ENCODE data around the gene ZNF699.

DNA sequence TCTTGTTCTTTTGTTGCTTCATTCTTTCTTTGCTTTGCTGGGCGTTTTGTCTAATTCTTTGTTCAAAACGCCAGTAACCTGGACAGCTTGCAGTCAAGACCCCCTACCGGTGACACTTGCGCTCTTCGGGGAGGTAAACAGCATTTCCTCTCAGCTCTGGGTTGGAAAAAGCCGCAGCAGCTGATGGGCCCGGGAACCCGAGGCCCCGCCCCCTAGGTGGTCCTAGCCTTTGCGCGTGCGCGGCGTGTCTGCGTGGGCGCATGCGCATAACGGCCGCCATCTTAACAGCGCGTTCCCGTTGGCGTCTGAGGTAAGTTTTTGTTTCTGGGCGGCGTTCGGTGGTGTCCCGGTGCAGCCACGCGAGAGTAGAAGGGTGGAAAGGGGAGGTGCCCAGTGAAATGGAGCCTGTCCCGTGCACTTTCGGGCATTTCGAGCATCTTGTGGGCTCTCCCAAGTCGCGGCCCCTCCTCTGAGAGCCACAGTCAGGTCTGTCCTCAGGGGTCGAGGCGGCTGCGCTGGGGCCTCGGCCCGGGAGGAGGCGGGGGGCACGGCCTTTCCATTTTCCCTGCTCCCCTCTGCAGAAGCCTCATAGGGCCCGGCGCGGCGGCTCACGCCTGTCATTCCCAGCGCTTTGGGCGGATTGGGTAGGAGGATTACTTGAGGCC lies 14.4 kb upstream of the ZNF699 start, which contains the start of gene ZNF559:
- TF ChIP-seq, protein P1, sequence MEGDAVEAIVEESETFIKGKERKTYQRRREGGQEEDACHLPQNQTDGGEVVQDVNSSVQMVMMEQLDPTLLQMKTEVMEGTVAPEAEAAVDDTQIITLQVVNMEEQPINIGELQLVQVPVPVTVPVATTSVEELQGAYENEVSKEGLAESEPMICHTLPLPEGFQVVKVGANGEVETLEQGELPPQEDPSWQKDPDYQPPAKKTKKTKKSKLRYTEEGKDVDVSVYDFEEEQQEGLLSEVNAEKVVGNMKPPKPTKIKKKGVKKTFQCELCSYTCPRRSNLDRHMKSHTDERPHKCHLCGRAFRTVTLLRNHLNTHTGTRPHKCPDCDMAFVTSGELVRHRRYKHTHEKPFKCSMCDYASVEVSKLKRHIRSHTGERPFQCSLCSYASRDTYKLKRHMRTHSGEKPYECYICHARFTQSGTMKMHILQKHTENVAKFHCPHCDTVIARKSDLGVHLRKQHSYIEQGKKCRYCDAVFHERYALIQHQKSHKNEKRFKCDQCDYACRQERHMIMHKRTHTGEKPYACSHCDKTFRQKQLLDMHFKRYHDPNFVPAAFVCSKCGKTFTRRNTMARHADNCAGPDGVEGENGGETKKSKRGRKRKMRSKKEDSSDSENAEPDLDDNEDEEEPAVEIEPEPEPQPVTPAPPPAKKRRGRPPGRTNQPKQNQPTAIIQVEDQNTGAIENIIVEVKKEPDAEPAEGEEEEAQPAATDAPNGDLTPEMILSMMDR (IDR thresholded peaks at IDR 0.05), result peak in 2 of 4 donors; percentile 12 to 24
- no peak for TF ChIP-seq POLR2A (IDR thresholded peaks at IDR 0.05)
